Measurements from ENCODE around the gene SIMC1.

Gene SIMC1

GRCh38 chr5:176387384-176387925 lies 149.2 kb downstream of the SIMC1 start:
- no peaks in the 10 kb centered on the region for H3K27me3 ChIP-seq (ENCODE audit: control insufficient read depth, insufficient read depth, low read length)
- peak overlapping the region; percentile 96 for H3K4me2 ChIP-seq (ENCODE audit: low read length)
- H3K36me3 ChIP-seq (ENCODE audit: insufficient read depth, low read length), result peaks cover 61% of the 10 kb centered on the region
- peak overlapping the region; percentile 96 for H3K9ac ChIP-seq (ENCODE audit: low read depth, low read length)
- H3K9me3 ChIP-seq (replicated peaks; ENCODE audit: low read length), result no peaks in the 10 kb centered on the region
- H3K4me1 ChIP-seq (ENCODE audit: control insufficient read depth, insufficient read depth, low read length), result peaks cover 20% of the 10 kb centered on the region
- H3K4me3 ChIP-seq (ENCODE audit: low read length), result peak overlapping the region; percentile 93

GRCh38 chr5:176388003-176388443 lies 149.8 kb downstream of the SIMC1 start:
- Histone ChIP-seq H3K4me2 (ENCODE audit: low read length) (peak overlapping the region; percentile 96), H3K36me3 (ENCODE audit: insufficient read depth, low read length) (peaks cover 62% of the 10 kb centered on the region), H3K9me3 (replicated peaks; ENCODE audit: low read length) (no peaks in the 10 kb centered on the region), H3K4me3 (ENCODE audit: low read length) (peak overlapping the region; percentile 93), H3K4me1 (ENCODE audit: control insufficient read depth, insufficient read depth, low read length) (peaks cover 20% of the 10 kb centered on the region), H3K27me3 (ENCODE audit: control insufficient read depth, insufficient read depth, low read length) (no peaks in the 10 kb centered on the region), H3K9ac (ENCODE audit: low read depth, low read length) (peak overlapping the region; percentile 96)

GRCh38 chr5:176388444-176389134 lies 150.4 kb downstream of the SIMC1 start, which contains the start of the genes HIGD2A and NOP16:
HIGD2A (plus strand) TSS chr5:176388751; CDS start chr5:176388820, 69 bp downstream.
NOP16 (minus strand) TSS chr5:176388598; CDS start chr5:176388539, 59 bp downstream.
- Histone ChIP-seq H3K4me2 (ENCODE audit: low read length) (peak within 1 kb of the TSS; percentile 96), H3K27me3 (ENCODE audit: control insufficient read depth, insufficient read depth, low read length) (no peaks in the 10 kb centered on the region), H3K9me3 (replicated peaks; ENCODE audit: low read length) (no peaks in the 10 kb centered on the region), H3K9ac (ENCODE audit: low read depth, low read length) (peak within 1 kb of the TSS; percentile 96), H3K4me1 (ENCODE audit: control insufficient read depth, insufficient read depth, low read length) (peaks cover 20% of the 10 kb centered on the region), H3K4me3 (ENCODE audit: low read length) (peak within 1 kb of the TSS; percentile 93), H3K36me3 (ENCODE audit: insufficient read depth, low read length) (peaks cover 62% of the 10 kb centered on the region)

GRCh38 chr5:176389135-176390123 lies 151.2 kb downstream of the SIMC1 start:
- Histone ChIP-seq H3K36me3 (ENCODE audit: insufficient read depth, low read length) (peaks cover 58% of the 10 kb centered on the region), H3K4me3 (ENCODE audit: low read length) (peak overlapping the region; percentile 93), H3K4me1 (ENCODE audit: control insufficient read depth, insufficient read depth, low read length) (peaks cover 20% of the 10 kb centered on the region), H3K9ac (ENCODE audit: low read depth, low read length) (peak overlapping the region; percentile 96), H3K9me3 (replicated peaks; ENCODE audit: low read length) (no peaks in the 10 kb centered on the region), H3K27me3 (ENCODE audit: control insufficient read depth, insufficient read depth, low read length) (no peaks in the 10 kb centered on the region), H3K4me2 (ENCODE audit: low read length) (peak overlapping the region; percentile 96)

GRCh38 chr5:176391479-176391878 lies 153.3 kb downstream of the SIMC1 start:
- Histone ChIP-seq H3K36me3 (ENCODE audit: insufficient read depth, low read length) (peaks cover 43% of the 10 kb centered on the region), H3K4me3 (ENCODE audit: low read length) (no peak overlapping the region), H3K9me3 (replicated peaks; ENCODE audit: low read length) (no peaks in the 10 kb centered on the region), H3K27me3 (ENCODE audit: control insufficient read depth, insufficient read depth, low read length) (no peaks in the 10 kb centered on the region), H3K4me2 (ENCODE audit: low read length) (no peak overlapping the region), H3K4me1 (ENCODE audit: control insufficient read depth, insufficient read depth, low read length) (peaks cover 16% of the 10 kb centered on the region), H3K9ac (ENCODE audit: low read depth, low read length) (no peak overlapping the region)

- Histone ChIP-seq H3K9me3 (replicated peaks; ENCODE audit: low read length) (no peaks in the 10 kb centered on the region), H3K4me2 (ENCODE audit: low read length) (no peak overlapping the region), H3K36me3 (ENCODE audit: insufficient read depth, low read length) (peaks cover 44% of the 10 kb centered on the region), H3K9ac (ENCODE audit: low read depth, low read length) (no peak overlapping the region), H3K4me3 (ENCODE audit: low read length) (no peak overlapping the region), H3K4me1 (ENCODE audit: control insufficient read depth, insufficient read depth, low read length) (peaks cover 11% of the 10 kb centered on the region), H3K27me3 (ENCODE audit: control insufficient read depth, insufficient read depth, low read length) (no peaks in the 10 kb centered on the region)
Measured at GRCh38 chr5:176391999-176392398, 153.8 kb downstream of the SIMC1 start.

- Histone ChIP-seq H3K27me3 (ENCODE audit: control insufficient read depth, insufficient read depth, low read length) (no peaks in the 10 kb centered on the region), H3K4me1 (ENCODE audit: control insufficient read depth, insufficient read depth, low read length) (peaks cover 6% of the 10 kb centered on the region), H3K9ac (ENCODE audit: low read depth, low read length) (no peak overlapping the region), H3K4me3 (ENCODE audit: low read length) (no peak overlapping the region), H3K4me2 (ENCODE audit: low read length) (no peak overlapping the region), H3K36me3 (ENCODE audit: insufficient read depth, low read length) (peaks cover 45% of the 10 kb centered on the region), H3K9me3 (replicated peaks; ENCODE audit: low read length) (no peaks in the 10 kb centered on the region)
Measured at GRCh38 chr5:176392526-176392925, 154.3 kb downstream of the SIMC1 start.

- no peaks in the 10 kb centered on the region for H3K9me3 ChIP-seq (replicated peaks; ENCODE audit: low read length)
- H3K4me3 ChIP-seq (ENCODE audit: low read length), result no peak overlapping the region
- H3K4me1 ChIP-seq (ENCODE audit: control insufficient read depth, insufficient read depth, low read length), result peaks cover 5% of the 10 kb centered on the region
- H3K36me3 ChIP-seq (ENCODE audit: insufficient read depth, low read length), result peaks cover 46% of the 10 kb centered on the region
- H3K4me2 ChIP-seq (ENCODE audit: low read length), result no peak overlapping the region
- H3K9ac ChIP-seq (ENCODE audit: low read depth, low read length), result no peak overlapping the region
- no peaks in the 10 kb centered on the region for H3K27me3 ChIP-seq (ENCODE audit: control insufficient read depth, insufficient read depth, low read length)
Measured at GRCh38 chr5:176394096-176394495, 155.9 kb downstream of the SIMC1 start.

GRCh38 chr5:176394881-176395675 lies 156.9 kb downstream of the SIMC1 start:
- H3K4me2 ChIP-seq (ENCODE audit: low read length), result no peak overlapping the region
- no peaks in the 10 kb centered on the region for H3K4me1 ChIP-seq (ENCODE audit: control insufficient read depth, insufficient read depth, low read length)
- no peak overlapping the region for H3K4me3 ChIP-seq (ENCODE audit: low read length)
- H3K9me3 ChIP-seq (replicated peaks; ENCODE audit: low read length), result no peaks in the 10 kb centered on the region
- no peaks in the 10 kb centered on the region for H3K27me3 ChIP-seq (ENCODE audit: control insufficient read depth, insufficient read depth, low read length)
- peaks cover 48% of the 10 kb centered on the region for H3K36me3 ChIP-seq (ENCODE audit: insufficient read depth, low read length)
- no peak overlapping the region for H3K9ac ChIP-seq (ENCODE audit: low read depth, low read length)
